22Rv1 (cell line): ENCODE results near the gene DLG5.

ENCODE experiments used
- H3K27ac ChIP-seq: fragments of 450-650 bp; 2 replicates; pipeline ENCODE4 v1.5.1; 2017
- CTCF ChIP-seq: fragments of 450-650 bp; IDR thresholded peaks from 2 replicates; pipeline ENCODE4 v1.5.1; 2017; ENCODE audit warnings: mild to moderate bottlenecking
- ZFX ChIP-seq: fragments of 450-650 bp; IDR thresholded peaks from 2 replicates; pipeline ENCODE4 v1.6.1; 2017; ENCODE audit warnings: antibody characterized with exemption, borderline replicate concordance

DLG5 gene

DNA sequence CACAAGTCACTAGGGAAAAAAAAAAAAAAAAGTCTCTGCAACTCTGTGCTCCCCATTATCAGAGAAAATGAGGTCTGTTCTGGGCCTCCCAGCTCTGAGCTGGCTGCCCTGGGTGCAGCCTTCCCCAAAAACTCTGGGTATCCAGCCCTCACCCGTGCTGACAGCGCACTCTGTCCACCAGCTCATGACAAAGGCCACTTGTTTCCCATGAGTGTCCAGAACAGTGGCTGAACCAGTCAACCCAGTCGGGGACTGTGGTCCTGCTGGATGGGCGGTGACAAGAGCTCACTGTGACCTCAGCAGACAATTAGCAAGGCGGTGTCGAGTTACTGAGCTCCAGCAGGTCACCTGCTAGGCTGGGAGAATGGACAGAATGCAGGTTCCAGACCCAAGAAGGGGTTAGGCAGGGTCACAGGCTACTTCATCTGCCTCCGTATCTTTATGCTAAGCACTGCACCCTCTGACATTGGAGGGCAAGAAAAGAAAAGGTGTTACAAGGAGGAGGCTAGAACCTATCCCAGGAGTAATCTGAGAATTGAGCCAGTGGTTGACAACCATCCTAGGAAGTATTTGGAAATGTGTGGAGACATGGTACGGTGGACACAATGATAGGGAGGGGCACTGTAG lies 37.2 kb downstream of the DLG5 start:
- TF ChIP-seq CTCF (no peak), ZFX (no peak)
- peak overlapping the region; percentile 90 for H3K27ac ChIP-seq

DNA sequence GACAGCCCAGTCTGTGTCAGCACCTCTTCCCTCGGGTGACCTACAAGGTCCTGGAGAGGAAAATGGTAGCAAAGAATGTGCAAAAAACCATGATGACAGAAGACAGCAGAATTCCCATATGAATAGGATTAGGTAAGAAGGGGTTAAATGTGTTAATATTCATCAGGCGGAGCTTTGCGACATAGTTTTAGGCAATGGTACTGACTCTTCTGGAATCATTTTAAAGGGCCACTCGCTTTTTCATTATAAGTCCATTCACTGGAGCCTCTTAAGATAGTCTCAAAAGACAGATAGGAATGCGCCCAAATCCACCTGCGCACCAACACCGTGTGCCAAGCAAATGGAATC lies 38.2 kb downstream of the DLG5 start:
- peak overlapping the region; percentile 90 for H3K27ac ChIP-seq
- TF ChIP-seq ZFX: no peak

DNA sequence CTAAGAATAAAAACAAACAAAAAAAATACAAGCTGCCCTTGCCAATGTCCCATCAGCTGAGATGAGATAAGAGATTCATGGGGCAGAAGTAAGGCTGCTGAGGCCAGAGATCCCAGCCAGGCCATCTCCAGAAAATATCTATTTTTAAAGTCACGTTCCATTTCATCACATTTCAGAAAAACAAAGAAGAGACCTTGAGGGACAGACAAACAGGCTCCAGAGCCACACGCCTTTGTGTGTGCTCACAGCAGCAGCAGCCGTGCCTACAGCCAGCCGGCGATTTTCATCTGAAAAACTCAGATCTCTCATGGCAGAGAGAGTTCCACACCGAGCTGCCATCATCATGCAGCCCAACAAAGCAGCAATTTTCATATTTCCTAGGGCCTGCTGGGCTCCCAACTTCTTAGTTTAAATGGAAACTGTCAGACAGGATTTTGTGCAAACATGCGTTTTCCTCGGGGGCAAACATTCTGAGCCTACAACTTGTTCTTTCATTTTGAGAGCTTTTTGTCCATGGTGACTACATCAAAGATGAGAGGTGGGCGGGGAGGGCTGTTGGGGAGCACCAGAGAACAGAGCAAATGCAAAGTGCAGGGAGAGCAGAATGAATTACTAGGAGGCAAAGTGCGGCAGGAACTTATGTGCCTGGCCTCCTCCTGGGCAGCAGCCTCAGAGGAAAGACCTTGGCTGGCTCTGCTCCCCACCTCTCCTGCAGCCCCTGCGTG lies 38.8 kb downstream of the DLG5 start:
- peak overlapping the region; percentile 90 for H3K27ac ChIP-seq
- no peak for TF ChIP-seq CTCF
- TF ChIP-seq ZFX: no peak

DNA sequence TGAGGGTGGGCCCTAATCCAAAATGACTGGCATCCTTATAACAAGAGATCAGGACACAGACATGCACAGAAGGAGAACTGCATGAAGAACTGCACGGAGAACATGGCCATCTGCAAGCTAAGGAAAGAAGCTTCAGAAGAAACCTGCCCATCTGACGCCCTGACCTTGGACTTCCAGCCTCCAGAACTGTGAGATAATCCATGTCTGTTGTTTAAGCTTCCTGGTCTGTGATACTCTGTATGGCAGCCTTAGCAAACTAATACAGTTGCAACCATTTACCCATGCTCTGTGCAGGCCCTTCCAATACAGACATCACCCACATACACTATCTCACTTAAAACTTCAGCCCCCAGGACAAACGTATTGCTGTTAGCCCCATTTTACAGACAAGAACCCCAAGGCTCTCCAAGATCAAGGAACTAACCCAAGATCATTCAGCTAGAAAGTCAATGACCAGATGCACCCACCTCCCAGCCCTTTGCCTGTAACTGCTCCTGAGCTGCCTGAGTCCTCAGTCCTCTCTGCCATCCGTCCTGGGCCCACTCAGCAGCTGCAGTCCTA lies 39.7 kb downstream of the DLG5 start:
- H3K27ac ChIP-seq: peak overlapping the region; percentile 90
- no peak for TF ChIP-seq ZFX
- TF ChIP-seq CTCF: no peak

DNA sequence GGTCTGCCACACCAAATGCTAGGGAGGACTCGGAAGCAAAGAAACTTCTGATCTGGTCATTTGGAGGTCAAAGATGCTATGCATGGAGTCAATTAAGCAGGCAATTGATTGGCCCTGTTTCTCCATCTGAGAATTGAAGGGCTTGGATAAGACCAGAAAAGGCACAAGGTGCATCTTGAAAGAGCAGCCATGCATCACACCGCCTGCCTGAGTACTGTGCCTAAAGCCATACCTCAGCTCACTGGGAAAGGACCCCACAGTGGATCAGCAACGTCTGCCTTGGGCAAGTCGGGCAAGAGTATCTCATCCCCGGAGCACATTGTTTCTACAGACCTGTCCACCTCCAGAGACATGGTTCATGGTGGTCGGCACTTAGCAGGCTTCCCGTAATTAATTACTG lies 42.4 kb downstream of the DLG5 start:
- H3K27ac ChIP-seq: no peak overlapping the region
- TF ChIP-seq CTCF: no peak
- no peak for TF ChIP-seq ZFX

DNA sequence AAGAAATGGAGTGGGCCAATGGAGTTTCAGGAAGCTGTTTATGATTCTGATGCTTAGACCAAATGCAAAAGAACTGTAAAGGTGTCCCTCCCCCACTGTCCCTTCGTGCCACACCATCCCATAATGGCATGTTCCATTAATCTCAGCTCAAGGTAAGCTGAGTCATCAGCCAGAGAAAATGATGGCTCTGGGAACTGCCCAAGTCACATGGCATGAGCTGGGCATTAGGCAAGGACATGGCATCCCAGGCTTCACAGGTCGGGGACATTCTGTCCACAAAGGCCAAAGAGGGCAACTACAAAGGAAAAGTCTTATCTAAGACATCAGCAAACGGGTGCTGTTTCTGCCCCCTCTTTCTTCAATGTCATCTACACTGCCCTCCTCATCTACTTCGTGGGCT lies 44.9 kb downstream of the DLG5 start:
- no peak overlapping the region for H3K27ac ChIP-seq
- TF ChIP-seq CTCF: no peak
- TF ChIP-seq ZFX: no peak

GRCh38 chr10:77881222-77881621 lies 45.3 kb downstream of the DLG5 start:
- no peak for TF ChIP-seq ZFX
- H3K27ac ChIP-seq: no peak overlapping the region

- no peak for TF ChIP-seq ZFX
- TF ChIP-seq CTCF: no peak
- H3K27ac ChIP-seq: no peak overlapping the region
These were observed 46.8 kb downstream of the DLG5 start for GRCh38 chr10:77879710-77880109.
